Testis (tissue), 3 donors: ENCODE data around the gene DACH1. TPM values are rescaled to one million over a fixed set of nuclear protein-coding genes. Genes with fewer than 3 reads are reported as not detected.

ENCODE experiments used
- DNase-seq: peaks from one replicate; pipeline ENCODE4 v3.0.0-alpha.2; 2019
- H3K27ac ChIP-seq, 2 donors: fragments of 200-600 bp; sonication (generic); one replicate each; pipeline ENCODE4 v1.5.1; 2019
- H3K27me3 ChIP-seq: fragments of 200-600 bp; sonication (generic); one replicate; pipeline ENCODE4 v1.5.1; 2019
- H3K36me3 ChIP-seq: fragments of 200-600 bp; sonication (generic); one replicate; pipeline ENCODE4 v1.5.1; 2017; ENCODE audit warnings: low read depth; ENCODE audit errors: missing control alignments
- H3K4me1 ChIP-seq: fragments of 200-600 bp; sonication (generic); one replicate; pipeline ENCODE4 v1.5.1; 2019
- H3K4me3 ChIP-seq, 2 donors: fragments of 200-600 bp; sonication (generic); one replicate each; pipeline ENCODE4 v1.5.1; 2017 to 2019
- H3K9me3 ChIP-seq: fragments of 200-600 bp; sonication (generic); one replicate; pipeline ENCODE4 v1.5.1; 2017
- CTCF ChIP-seq, 3 experiments: fragments of 450-650 bp in 2 of 3; fragments of 200-600 bp in 1 of 3; sonication (generic) in 1 of 3; IDR thresholded peaks; one replicate each; pipeline ENCODE4 v1.5.1; 2016 to 2019; ENCODE audit warnings: antibody characterized with exemption in 3 of 3, mild to moderate bottlenecking in 2 of 3, moderate library complexity in 1 of 3
- POLR2A ChIP-seq: fragments of 450-650 bp; IDR thresholded peaks from one replicate; pipeline ENCODE4 v1.6.1; 2017; ENCODE audit warnings: antibody characterized with exemption, mild to moderate bottlenecking, moderate library complexity
- WGBS, 2 donors: methylation state at CpG; one replicate each; pipeline ENCODE4 v1.1.5; 2018; 5-methylcytosine and 5-hydroxymethylcytosine counted together
- intact Hi-C: fragments of 100-400 bp; cut with DNase I; formaldehyde crosslinking; loops from one replicate; pipeline ENCODE4 v1.15.1; 2023; ENCODE audit warnings: low total_unique reads
- polyA plus RNA-seq: library from polyadenylated mRNA; stranded (reverse); fragments of 350-450 nt; fragmentation: Illumina TruSeq; extraction: RNeasy Lipid Tissue Mini Kit (QIAGEN cat#74804); gene quantifications from one replicate; pipeline ENCODE4 v1.2.3, GENCODE V29; 2014; ENCODE audit warnings: low read depth, low replicate concordance; ENCODE audit not compliant: insufficient read depth
- total RNA-seq, 2 donors: library from RNA; depleted of rRNA; stranded (reverse); fragments of >200 nt; gene quantifications; one replicate each; pipeline ENCODE4 v1.2.3, GENCODE V29; 2016

The DACH1 gene
- total and polyA plus RNA-seq, 3 donors from 2014 or later: 4.7 to 11.1 (median 5.4) TPM

- no peak for TF ChIP-seq CTCF (IDR thresholded peaks at IDR 0.05)
- TF ChIP-seq POLR2A: no peak
- Histone ChIP-seq H3K27me3 (no peaks in the 10 kb centered on the region), H3K27ac (no peak overlapping the region), H3K9me3 (no peaks in the 10 kb centered on the region), H3K36me3 (no peaks in the 10 kb centered on the region), H3K4me3 (no peak overlapping the region), H3K4me1 (no peaks in the 10 kb centered on the region)
- WGBS, 2 donors: 91 to 94% methylated on average over 1 of the region's 1 CpG
- no peak for DNase-seq
- intact Hi-C loops: no loop called here
These were observed 171.3 kb downstream of the DACH1 start for GRCh38 chr13:71695662-71696061.

GRCh38 chr13:71685072-71685471 is 181.9 kb downstream of the DACH1 start:
- 72 to 78% methylated on average over 3 of the region's 3 CpGs for WGBS, 2 donors
- no peak for DNase-seq
- no peak for TF ChIP-seq CTCF (IDR thresholded peaks at IDR 0.05)
- no peak for TF ChIP-seq POLR2A
- Histone ChIP-seq H3K36me3 (no peaks in the 10 kb centered on the region), H3K4me3 (no peak overlapping the region), H3K9me3 (no peaks in the 10 kb centered on the region), H3K4me1 (no peaks in the 10 kb centered on the region), H3K27ac (no peak overlapping the region), H3K27me3 (no peaks in the 10 kb centered on the region)
- intact Hi-C loops: no loop called here

GRCh38 chr13:71681901-71682613 is 184.9 kb downstream of the DACH1 start:
- Histone ChIP-seq H3K4me3 (no peak overlapping the region), H3K36me3 (no peaks in the 10 kb centered on the region), H3K4me1 (no peaks in the 10 kb centered on the region), H3K27me3 (no peaks in the 10 kb centered on the region), H3K9me3 (no peaks in the 10 kb centered on the region), H3K27ac (no peak overlapping the region)
- WGBS, 2 donors: 75 to 77% methylated on average over 6 of the region's 6 CpGs
- intact Hi-C loops: no loop called here
- no peak for DNase-seq
- no peak for TF ChIP-seq POLR2A
- no peak for TF ChIP-seq CTCF (IDR thresholded peaks at IDR 0.05)

- intact Hi-C loops: no loop called here
- no peaks in the 10 kb centered on the region for H3K36me3 ChIP-seq
- no peaks in the 10 kb centered on the region for H3K9me3 ChIP-seq
- no peaks in the 10 kb centered on the region for H3K4me1 ChIP-seq
- H3K4me3 ChIP-seq: no peak overlapping the region
- no peak for TF ChIP-seq POLR2A
- no peak for TF ChIP-seq CTCF (IDR thresholded peaks at IDR 0.05)
- DNase-seq: no peak
- H3K27ac ChIP-seq: no peak overlapping the region
- 81 to 87% methylated on average over 2 of the region's 2 CpGs for WGBS, 2 donors
- H3K27me3 ChIP-seq: no peaks in the 10 kb centered on the region
These were observed 189.9 kb downstream of the DACH1 start for GRCh38 chr13:71677124-71677523.

- Histone ChIP-seq H3K27me3 (no peaks in the 10 kb centered on the region), H3K9me3 (no peaks in the 10 kb centered on the region), H3K4me3 (no peak overlapping the region), H3K4me1 (no peaks in the 10 kb centered on the region), H3K27ac (no peak overlapping the region), H3K36me3 (no peaks in the 10 kb centered on the region)
- TF ChIP-seq CTCF (IDR thresholded peaks at IDR 0.05) (no peak), POLR2A (no peak)
- 68 to 77% methylated on average over 4 of the region's 4 CpGs for WGBS, 2 donors
- intact Hi-C loops: no loop called here
- DNase-seq: no peak
These were observed 194.5 kb downstream of the DACH1 start for GRCh38 chr13:71672512-71672911.
